CD4-positive, CD25-positive, alpha-beta regulatory T cell (primary cell): Measurements from ENCODE around the gene EFNA3. TPM values are rescaled to one million over a fixed set of nuclear protein-coding genes. Genes with fewer than 3 reads are reported as not detected.

Experiments used
- ATAC-seq, 2 donors: fragments of 150-1000 bp; cut with Tn5 transposase; one replicate each; pipeline ENCODE4 v1.10.0; 2021; ENCODE audit warnings: low read depth in 2 of 2, moderate number of reproducible peaks in 2 of 2, moderate library complexity in 1 of 2
- DNase-seq, 3 donors: peaks; one replicate each; pipeline versions ENCODE4 v3.0.0 to v3.0.0-alpha.2; 2012 to 2022; ENCODE audit warnings: mixed read lengths in 1 of 3
- H3K27ac ChIP-seq: one replicate; pipeline ENCODE4 v1.7.0; 2013; ENCODE audit warnings: mild to moderate bottlenecking, low read length; ENCODE audit not compliant: insufficient read depth, poor library complexity, severe bottlenecking
- H3K27me3 ChIP-seq: one replicate; pipeline ENCODE4 v1.7.0; 2013; ENCODE audit warnings: low read length; ENCODE audit not compliant: control insufficient read depth, insufficient read depth
- H3K36me3 ChIP-seq: one replicate; pipeline ENCODE4 v1.7.0; 2013; ENCODE audit warnings: mild to moderate bottlenecking, low read length, moderate library complexity; ENCODE audit not compliant: control insufficient read depth, insufficient read depth
- H3K4me1 ChIP-seq: 2 replicates; pipeline ENCODE4 v1.7.0; 2013; ENCODE audit warnings: mild to moderate bottlenecking, low read length; ENCODE audit not compliant: insufficient read depth, control insufficient read depth, poor library complexity, severe bottlenecking
- H3K4me3 ChIP-seq: one replicate; pipeline ENCODE4 v1.7.0; 2013; ENCODE audit warnings: low read depth, mild to moderate bottlenecking, low read length, moderate library complexity
- H3K9me3 ChIP-seq, 2 experiments: 1 replicate in 1 of 2; 2 replicates in 1 of 2; pipeline ENCODE4 v1.7.0; 2013; ENCODE audit warnings: low read length in 2 of 2, mild to moderate bottlenecking in 1 of 2, moderate library complexity in 1 of 2; ENCODE audit not compliant: control insufficient read depth in 2 of 2
- H3K27ac Mint-ChIP-seq, 3 donors: one replicate each; pipeline ENCODE4 v1.8.0; 2020 to 2022; ENCODE audit warnings: mild to moderate bottlenecking in 3 of 3, mixed read lengths in 3 of 3, moderate library complexity in 2 of 3
- H3K27me3 Mint-ChIP-seq: one replicate; pipeline ENCODE4 v1.8.0; 2022; ENCODE audit warnings: mild to moderate bottlenecking, mixed read lengths
- H3K36me3 Mint-ChIP-seq: one replicate; pipeline ENCODE4 v1.8.0; 2020; ENCODE audit warnings: mixed read lengths
- H3K4me1 Mint-ChIP-seq, 4 donors: one replicate each; pipeline ENCODE4 v1.8.0; 2020 to 2022; ENCODE audit warnings: mixed read lengths in 4 of 4, mild to moderate bottlenecking in 1 of 4
- H3K4me3 Mint-ChIP-seq, 4 donors: one replicate each; pipeline ENCODE4 v1.8.0; 2020 to 2022; ENCODE audit warnings: mild to moderate bottlenecking in 4 of 4, mixed read lengths in 4 of 4, moderate library complexity in 3 of 4
- H3K9me3 Mint-ChIP-seq, 7 donors: one replicate each; pipeline ENCODE4 v1.8.0; 2020 to 2022; ENCODE audit warnings: mixed read lengths in 7 of 7, mild to moderate bottlenecking in 3 of 7, moderate library complexity in 2 of 7
- polyA plus RNA-seq, 4 donors: library from polyadenylated mRNA; unstranded; fragments of 300-500 nt; fragmentation: Illumina TruSeq; gene quantifications; one replicate each; pipeline ENCODE4 v1.2.3, GENCODE V29; 2021
- total RNA-seq: library from RNA; stranded (reverse); gene quantifications from one replicate; pipeline ENCODE4 v1.2.3, GENCODE V29; 2022

The EFNA3 gene
- total and polyA plus RNA-seq, 5 donors from 2014 or later: 0.42 to 1.2 (median 0.63) TPM

- H3K27ac ChIP-seq: no peak overlapping the region
- peaks cover 62% of the 10 kb centered on the region for H3K27me3 Mint-ChIP-seq
Measured at GRCh38 chr1:155079487-155080311, 1.1 kb downstream of the EFNA3 start.

DNA sequence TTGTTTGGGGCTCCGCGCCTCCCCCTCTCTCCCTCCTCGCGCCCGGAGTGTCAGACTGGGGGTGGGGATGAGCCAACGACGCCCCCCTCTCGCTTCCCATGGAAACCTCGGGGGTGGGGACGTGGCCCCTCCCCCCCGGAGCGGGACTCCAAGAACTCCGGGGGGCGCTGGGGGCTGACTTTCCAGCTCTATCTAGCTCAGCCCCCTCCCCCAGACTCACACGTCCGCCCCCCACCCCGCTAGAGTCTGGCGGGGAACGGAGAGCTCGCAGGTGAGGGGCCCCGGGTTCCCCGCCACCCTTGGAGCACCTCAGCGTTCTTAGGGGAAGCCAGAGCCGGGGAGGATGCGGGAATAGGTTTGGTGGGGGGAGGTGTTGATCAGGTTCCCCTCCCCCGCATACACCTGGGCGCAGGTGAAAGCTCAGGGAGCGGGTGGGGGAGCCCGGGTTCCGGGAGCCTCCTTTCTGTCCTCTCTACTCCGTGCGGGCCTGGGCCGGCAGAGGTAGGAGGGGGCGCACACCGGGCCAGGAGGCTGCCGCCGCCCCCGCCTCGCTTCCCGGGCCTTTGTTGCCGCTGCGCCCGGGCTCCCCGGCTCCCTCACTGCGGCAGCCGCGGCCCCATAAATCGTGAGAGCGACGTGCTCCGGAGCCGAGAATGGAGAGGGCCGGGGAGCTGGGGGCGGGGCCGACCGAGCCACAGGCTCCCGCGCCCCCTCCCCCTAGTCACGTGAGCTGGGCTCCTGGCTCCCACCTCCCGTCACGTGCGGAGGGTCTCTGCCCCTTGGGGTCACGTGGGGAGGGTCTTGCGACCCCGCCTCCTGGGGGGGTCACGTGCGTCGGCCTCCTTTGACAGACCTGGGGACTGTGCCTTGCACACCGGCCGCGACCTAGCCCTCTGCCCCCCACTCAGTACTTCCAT lies 1.9 kb downstream of the EFNA3 start:
- Histone ChIP-seq H3K9me3 (no peaks in the 10 kb centered on the region), H3K27me3 (peaks cover 20% of the 10 kb centered on the region), H3K4me1 (peaks cover 59% of the 10 kb centered on the region), H3K36me3 (no peaks in the 10 kb centered on the region), H3K27ac (no peak overlapping the region), H3K4me3 (peak overlapping the region; percentile 60)
- no peak for ATAC-seq
- DNase-seq: peak; percentile 16 to 40 (median 17)
- Mint-ChIP-seq H3K36me3 (no peaks in the 10 kb centered on the region), H3K4me1 (peaks cover 0 to 56% (median 33%) of the 10 kb centered on the region in 4 donors), H3K9me3 (peaks cover 0 to 4% (median 0%) of the 10 kb centered on the region in 7 donors), H3K27me3 (peaks cover 65% of the 10 kb centered on the region), H3K27ac (peak overlapping the region in 1 of 3 donors; percentile 66), H3K4me3 (peak overlapping the region; percentile 59 to 86 (median 76))

More at GRCh38 chr1:155079487-155080311, 1.1 kb downstream of the EFNA3 start:
- H3K36me3 Mint-ChIP-seq: no peaks in the 10 kb centered on the region
- no peak overlapping the region for H3K4me3 ChIP-seq
- H3K27ac Mint-ChIP-seq: peak overlapping the region; percentile 30 to 84 (median 64)
- ATAC-seq: no peak
- H3K9me3 Mint-ChIP-seq: peaks cover 0 to 4% (median 0%) of the 10 kb centered on the region in 7 donors
- H3K36me3 ChIP-seq: no peaks in the 10 kb centered on the region
- peak overlapping the region; percentile 63 to 88 (median 79) for H3K4me3 Mint-ChIP-seq
- no peaks in the 10 kb centered on the region for H3K9me3 ChIP-seq
- DNase-seq: peak in 2 of 3 donors; percentile 16 to 27
- H3K4me1 Mint-ChIP-seq: peaks cover 0 to 49% (median 28%) of the 10 kb centered on the region in 4 donors
- H3K27me3 ChIP-seq: peaks cover 20% of the 10 kb centered on the region
- peaks cover 54% of the 10 kb centered on the region for H3K4me1 ChIP-seq

GRCh38 chr1:155081472-155082300 lies 3.0 kb downstream of the EFNA3 start:
- H3K36me3 Mint-ChIP-seq: no peaks in the 10 kb centered on the region
- H3K4me3 ChIP-seq: peak overlapping the region; percentile 60
- ATAC-seq (no peak), DNase-seq (peak in 2 of 3 donors; percentile 28 to 31)
- H3K4me3 Mint-ChIP-seq: peak overlapping the region; percentile 59 to 86 (median 78)
- H3K4me1 ChIP-seq: peaks cover 69% of the 10 kb centered on the region
- H3K27ac ChIP-seq: no peak overlapping the region
- H3K9me3 Mint-ChIP-seq: peaks cover 0 to 4% (median 0%) of the 10 kb centered on the region in 7 donors
- no peaks in the 10 kb centered on the region for H3K9me3 ChIP-seq
- peaks cover 20% of the 10 kb centered on the region for H3K27me3 ChIP-seq
- peaks cover 55% of the 10 kb centered on the region for H3K27me3 Mint-ChIP-seq
- no peaks in the 10 kb centered on the region for H3K36me3 ChIP-seq
- H3K4me1 Mint-ChIP-seq: peaks cover 0 to 60% (median 33%) of the 10 kb centered on the region in 4 donors
- peak overlapping the region in 2 of 3 donors; percentile 30 to 59 for H3K27ac Mint-ChIP-seq

- DNase-seq (peak in 2 of 3 donors; percentile 26 to 50), ATAC-seq (no peak)
- peaks cover 53% of the 10 kb centered on the region for H3K27me3 Mint-ChIP-seq
- no peak overlapping the region for H3K27ac Mint-ChIP-seq
- peak overlapping the region; percentile 37 to 73 (median 52) for H3K4me3 Mint-ChIP-seq
- Histone ChIP-seq H3K9me3 (no peaks in the 10 kb centered on the region), H3K27ac (no peak overlapping the region), H3K4me3 (no peak overlapping the region), H3K4me1 (peaks cover 69% of the 10 kb centered on the region), H3K36me3 (no peaks in the 10 kb centered on the region), H3K27me3 (peaks cover 20% of the 10 kb centered on the region)
- peaks cover 0 to 4% (median 0%) of the 10 kb centered on the region in 7 donors for H3K9me3 Mint-ChIP-seq
- peaks cover 0 to 62% (median 33%) of the 10 kb centered on the region in 4 donors for H3K4me1 Mint-ChIP-seq
- no peaks in the 10 kb centered on the region for H3K36me3 Mint-ChIP-seq
Measured at GRCh38 chr1:155082301-155083051, 3.8 kb downstream of the EFNA3 start.

GRCh38 chr1:155083052-155083541 lies 4.5 kb downstream of the EFNA3 start:
- H3K9me3 ChIP-seq: no peaks in the 10 kb centered on the region
- Mint-ChIP-seq H3K9me3 (peaks cover 0 to 4% (median 0%) of the 10 kb centered on the region in 7 donors), H3K36me3 (no peaks in the 10 kb centered on the region), H3K27ac (no peak overlapping the region), H3K4me3 (peak overlapping the region in 3 of 4 donors; percentile 62 to 88 (median 73)), H3K27me3 (peaks cover 56% of the 10 kb centered on the region), H3K4me1 (peaks cover 0 to 59% (median 33%) of the 10 kb centered on the region in 4 donors)
- ATAC-seq: no peak
- peaks cover 69% of the 10 kb centered on the region for H3K4me1 ChIP-seq
- no peak overlapping the region for H3K4me3 ChIP-seq
- H3K36me3 ChIP-seq: no peaks in the 10 kb centered on the region
- H3K27me3 ChIP-seq: peaks cover 20% of the 10 kb centered on the region
- H3K27ac ChIP-seq: no peak overlapping the region
- no peak for DNase-seq

DNA sequence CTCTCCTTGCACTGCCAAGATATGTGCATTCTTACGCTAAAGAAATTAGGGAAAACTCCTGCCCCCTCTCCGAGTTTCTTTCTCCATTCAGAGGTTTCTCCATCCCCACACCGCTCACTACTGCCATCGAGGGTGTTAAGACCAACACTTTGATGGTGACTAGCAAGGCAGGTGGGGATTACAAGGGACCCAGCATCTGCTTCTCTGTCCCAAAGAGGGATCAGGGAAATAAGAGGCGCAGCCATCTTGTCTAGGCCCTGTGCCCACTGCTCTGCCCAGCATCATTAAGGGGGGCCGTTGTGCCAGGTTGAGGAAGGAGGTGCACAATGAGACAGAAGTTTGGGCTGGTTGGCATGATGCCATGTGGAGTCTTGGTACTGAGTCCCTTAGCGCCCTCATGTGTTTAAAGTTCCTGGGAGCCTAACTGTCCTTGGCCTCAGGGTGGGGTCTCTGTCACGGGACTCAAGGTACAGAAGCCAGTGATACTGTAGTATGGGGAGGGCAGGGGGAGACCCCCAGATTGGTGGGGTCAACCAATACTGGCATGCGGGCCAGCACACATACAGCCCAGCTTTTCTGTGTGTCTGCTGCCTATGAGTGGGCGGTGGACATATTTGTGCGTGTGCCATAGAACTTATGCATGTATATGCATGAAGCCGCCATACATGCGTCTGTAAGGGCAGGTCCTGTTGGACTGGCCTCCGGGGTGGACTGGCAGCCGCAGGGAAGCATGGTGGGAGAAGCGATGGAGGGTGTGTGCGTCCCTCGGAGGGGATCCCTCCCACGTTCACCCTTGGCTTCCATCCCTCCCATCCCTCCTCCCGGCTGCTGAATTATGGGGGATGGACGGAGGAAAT lies 5.5 kb downstream of the EFNA3 start:
- Histone ChIP-seq H3K27me3 (peaks cover 20% of the 10 kb centered on the region), H3K9me3 (no peaks in the 10 kb centered on the region), H3K36me3 (no peaks in the 10 kb centered on the region), H3K4me3 (peak overlapping the region; percentile 26), H3K27ac (peak overlapping the region; percentile 76), H3K4me1 (peaks cover 61% of the 10 kb centered on the region)
- DNase-seq (peak in 2 of 3 donors; percentile 29 to 59), ATAC-seq (no peak)
- Mint-ChIP-seq H3K27me3 (peaks cover 52% of the 10 kb centered on the region), H3K9me3 (peaks cover 0 to 4% (median 0%) of the 10 kb centered on the region in 7 donors), H3K4me3 (peak overlapping the region; percentile 88 to 99 (median 94)), H3K27ac (peak overlapping the region in 2 of 3 donors; percentile 92 to 96), H3K4me1 (peaks cover 0 to 54% (median 33%) of the 10 kb centered on the region in 4 donors), H3K36me3 (no peaks in the 10 kb centered on the region)
